HG03139 (cell line): ENCODE data around the gene PLSCR3.
"Not testable (repeated sequence)": the region's sequence is repeated elsewhere in the genome, so short reads cannot be mapped to it uniquely, and the experiment has no call there.

Source experiments
- ATAC-seq: cut with Tn5 transposase; IDR thresholded peaks from one replicate; pipeline ENCODE4 v1.9.1; 2021; ENCODE audit not compliant: unreplicated experiment

PLSCR3 gene

GRCh38 chr17:7382901-7383300, 11.4 kb downstream of the PLSCR3 start:
- ATAC-seq, result no peak

GRCh38 chr17:7380855-7381683, 13.3 kb downstream of the PLSCR3 start, which contains the start of gene TNK1:
TSS of gene TNK1 (plus strand) at chr17:7381089. CDS start at chr17:7382927, 1,838 bp downstream.
- ATAC-seq, result no peak

GRCh38 chr17:7380321-7380720, 14.0 kb downstream of the PLSCR3 start:
- ATAC-seq, result no peak

- ATAC-seq, result no peak
These were observed 15.2 kb downstream of the PLSCR3 start for GRCh38 chr17:7379134-7379533.

GRCh38 chr17:7374353-7374752, 20.0 kb downstream of the PLSCR3 start:
- ATAC-seq, result no peak

- ATAC-seq, result no peak
These were observed 23.5 kb downstream of the PLSCR3 start for GRCh38 chr17:7370853-7371252.

GRCh38 chr17:7369825-7370224, 24.5 kb downstream of the PLSCR3 start:
- ATAC-seq, result no peak

GRCh38 chr17:7368599-7368994, 25.7 kb downstream of the PLSCR3 start:
- ATAC-seq, result not testable (repeated sequence)

GRCh38 chr17:7367918-7368598, 26.3 kb downstream of the PLSCR3 start:
- no peak for ATAC-seq

GRCh38 chr17:7367083-7367482, 27.2 kb downstream of the PLSCR3 start:
- no peak for ATAC-seq

- ATAC-seq, result not testable (repeated sequence)
These were observed 28.4 kb downstream of the PLSCR3 start for GRCh38 chr17:7365963-7366362.

- ATAC-seq, result no peak
These were observed 31.0 kb downstream of the PLSCR3 start for GRCh38 chr17:7363311-7363710.

GRCh38 chr17:7361906-7362305, 32.4 kb downstream of the PLSCR3 start:
- ATAC-seq, result no peak

GRCh38 chr17:7357381-7357780, 36.9 kb downstream of the PLSCR3 start:
- ATAC-seq, result no peak

GRCh38 chr17:7356756-7357155, 37.6 kb downstream of the PLSCR3 start:
- ATAC-seq, result no peak

- ATAC-seq, result no peak
These were observed 38.2 kb downstream of the PLSCR3 start for GRCh38 chr17:7356072-7356549.

GRCh38 chr17:7355573-7355972, 38.8 kb downstream of the PLSCR3 start:
- ATAC-seq, result no peak

GRCh38 chr17:7355053-7355452, 39.3 kb downstream of the PLSCR3 start, which contains the start of gene TMEM95:
TSS of gene TMEM95 (plus strand) at chr17:7355156. CDS start at chr17:7355205, 49 bp downstream.
- ATAC-seq, result no peak

GRCh38 chr17:7354262-7354843, 40.0 kb downstream of the PLSCR3 start:
- ATAC-seq, result no peak

GRCh38 chr17:7352910-7353635, 41.3 kb downstream of the PLSCR3 start:
- no peak for ATAC-seq

GRCh38 chr17:7352503-7352889, 41.8 kb downstream of the PLSCR3 start:
- ATAC-seq, result no peak
